MM.1S (cell line): ENCODE measurements around the gene BEX5.

Experiments used
- DNase-seq: peaks from one replicate; pipeline ENCODE4 v3.0.0-alpha.2; 2015
- H2AFZ ChIP-seq: fragments of 300-600 bp; sonication (generic); 2 replicates; pipeline ENCODE4 v1.6.0; 2016; ENCODE audit warnings: antibody characterized with exemption, low read length
- H3F3A ChIP-seq: fragments of 300-600 bp; sonication (generic); 2 replicates; pipeline ENCODE4 v1.6.1; 2016; ENCODE audit warnings: mild to moderate bottlenecking, antibody characterized with exemption, low read length, moderate library complexity, mixed read lengths; ENCODE audit not compliant: insufficient read depth
- H3K27ac ChIP-seq: fragments of 300-600 bp; sonication (generic); 2 replicates; pipeline ENCODE4 v1.5.1; 2016; ENCODE audit warnings: mild to moderate bottlenecking, low read length
- H3K27me3 ChIP-seq: fragments of 300-600 bp; sonication (generic); replicated peaks from 2 replicates; pipeline ENCODE4 v1.6.0; 2016; ENCODE audit warnings: low read length; ENCODE audit not compliant: insufficient read depth
- H3K36me3 ChIP-seq: fragments of 300-600 bp; sonication (generic); replicated peaks from 2 replicates; pipeline ENCODE4 v1.6.1; 2016; ENCODE audit warnings: mild to moderate bottlenecking, low read length, mixed read lengths; ENCODE audit not compliant: insufficient read depth
- H3K4me1 ChIP-seq: fragments of 300-600 bp; sonication (generic); 2 replicates; pipeline ENCODE4 v1.6.1; 2016; ENCODE audit warnings: low read length, mixed read lengths
- H3K4me2 ChIP-seq: fragments of 300-600 bp; sonication (generic); 2 replicates; pipeline ENCODE4 v1.6.0; 2016; ENCODE audit warnings: low read depth, low read length
- H3K4me3 ChIP-seq: fragments of 300-600 bp; sonication (generic); 2 replicates; pipeline ENCODE4 v1.5.1; 2016; ENCODE audit warnings: low read length, mixed read lengths
- H3K79me2 ChIP-seq: fragments of 300-600 bp; sonication (generic); 2 replicates; pipeline ENCODE4 v1.6.1; 2016; ENCODE audit warnings: mixed run types, low read length, mixed read lengths
- H3K9ac ChIP-seq: fragments of 300-600 bp; sonication (generic); 2 replicates; pipeline ENCODE4 v1.6.1; 2016; ENCODE audit warnings: low read length, mixed read lengths
- H3K9me2 ChIP-seq: fragments of 300-600 bp; sonication (generic); replicated peaks from 2 replicates; pipeline ENCODE4 v1.6.1; 2016; ENCODE audit warnings: mild to moderate bottlenecking, low read length, mixed read lengths; ENCODE audit not compliant: insufficient read depth
- H3K9me3 ChIP-seq: fragments of 300-600 bp; sonication (generic); replicated peaks from 2 replicates; pipeline ENCODE4 v1.6.1; 2016; ENCODE audit warnings: mild to moderate bottlenecking, low read length, mixed read lengths; ENCODE audit not compliant: insufficient read depth
- H4K20me1 ChIP-seq: fragments of 300-600 bp; sonication (generic); 2 replicates; pipeline ENCODE4 v1.6.1; 2016; ENCODE audit warnings: mild to moderate bottlenecking, low read length, moderate library complexity, mixed read lengths; ENCODE audit not compliant: insufficient read depth
- CTCF ChIP-seq: fragments of 300-600 bp; sonication (generic); IDR thresholded peaks from 2 replicates; pipeline ENCODE4 v1.5.1; 2016; ENCODE audit warnings: antibody characterized with exemption, low read length, mixed read lengths
- EZH2 ChIP-seq: fragments of 300-600 bp; sonication (generic); optimal IDR thresholded peaks from 2 replicates; pipeline ENCODE3; 2017; ENCODE audit warnings: low read depth, mild to moderate bottlenecking, antibody characterized with exemption, low read length, mixed read lengths
- EZH2phosphoT487 ChIP-seq: fragments of 300-600 bp; sonication (generic); IDR thresholded peaks from 2 replicates; pipeline ENCODE4 v1.6.1; 2018; ENCODE audit warnings: antibody characterized with exemption, low read length

Gene BEX5

GRCh38 chrX:102155806-102156179, at the start of gene BEX5:
TSS of gene BEX5 (minus strand) at chrX:102155977. CDS start at chrX:102154265, 1,712 bp downstream.
- Histone ChIP-seq H3K9me2 (no peaks in the 10 kb centered on the region), H3K4me1 (no peaks in the 10 kb centered on the region), H3K9ac (peak within 1 kb of the TSS; percentile 71), H3F3A (no peaks in the 10 kb centered on the region), H3K9me3 (no peaks in the 10 kb centered on the region), H3K27me3 (no peaks in the 10 kb centered on the region), H3K27ac (peak within 1 kb of the TSS; percentile 39; the same call in 1 of the 2 replicates), H3K4me3 (peak within 1 kb of the TSS; percentile 81), H2AFZ (peak within 1 kb of the TSS; percentile 63), H3K79me2 (no peaks in the 10 kb centered on the region), H3K36me3 (no peaks in the 10 kb centered on the region), H4K20me1 (no peaks in the 10 kb centered on the region), H3K4me2 (peak within 1 kb of the TSS; percentile 62)
- TF ChIP-seq CTCF (no peak), EZH2 (no peak), EZH2phosphoT487 (no peak)
- DNase-seq, result peak; percentile 79

GRCh38 chrX:102185967-102186720, 30.4 kb upstream of the BEX5 start:
- DNase-seq, result no peak
- H3K27me3 ChIP-seq, result no peaks in the 10 kb centered on the region
- no peak overlapping the region for H3K4me3 ChIP-seq
- no peaks in the 10 kb centered on the region for H3K9me3 ChIP-seq
- H3K4me1 ChIP-seq, result no peaks in the 10 kb centered on the region
- H2AFZ ChIP-seq, result no peak overlapping the region
- no peaks in the 10 kb centered on the region for H3K79me2 ChIP-seq
- no peak overlapping the region for H3K9ac ChIP-seq
- TF ChIP-seq EZH2 (no peak), EZH2phosphoT487 (no peak)
- H4K20me1 ChIP-seq, result no peaks in the 10 kb centered on the region
- no peak overlapping the region for H3K27ac ChIP-seq
- no peaks in the 10 kb centered on the region for H3K36me3 ChIP-seq
- no peak overlapping the region for H3K4me2 ChIP-seq
- H3K9me2 ChIP-seq, result no peaks in the 10 kb centered on the region
- no peaks in the 10 kb centered on the region for H3F3A ChIP-seq

- Histone ChIP-seq H4K20me1 (no peaks in the 10 kb centered on the region), H3K27ac (peak overlapping the region; percentile 39; the same call in 1 of the 2 replicates), H3K79me2 (no peaks in the 10 kb centered on the region), H3K4me3 (peak overlapping the region; percentile 81), H3F3A (no peaks in the 10 kb centered on the region), H3K27me3 (no peaks in the 10 kb centered on the region), H3K36me3 (no peaks in the 10 kb centered on the region), H3K9ac (peak overlapping the region; percentile 71), H2AFZ (peak overlapping the region; percentile 59), H3K9me2 (no peaks in the 10 kb centered on the region), H3K9me3 (no peaks in the 10 kb centered on the region), H3K4me1 (no peaks in the 10 kb centered on the region), H3K4me2 (peak overlapping the region; percentile 38)
- TF ChIP-seq EZH2phosphoT487, result no peak
- TF ChIP-seq CTCF, result no peak
- no peak for TF ChIP-seq EZH2
- DNase-seq, result peak; percentile 37
Measured at GRCh38 chrX:102154900-102155805, 624 bp downstream of the BEX5 start.
